HL-60/S4 treated with phorbol 12-myristate 13-acetate at 8.2 ng/mL for 4 days and 3 days (cell line): ENCODE data around the gene PDGFRA.

Experiments used
- in situ Hi-C: fragments of 300-500 bp; cut with MboI; formaldehyde crosslinking; loops from 2 replicates; pipeline ENCODE4 v1.15.0; 2022; ENCODE audit warnings: low sequenced_read_pairs

PDGFRA gene

GRCh38 chr4:54228961-54229501, at the start of gene PDGFRA:
Gene PDGFRA (plus strand): TSS chr4:54229293. CDS start chr4:54258769, 29,476 bp downstream.
- in situ Hi-C loops: loop anchor here (10.0 kb wide), 1 partner anchor 304 kb away; no protein-coding TSS in a partner anchor

DNA sequence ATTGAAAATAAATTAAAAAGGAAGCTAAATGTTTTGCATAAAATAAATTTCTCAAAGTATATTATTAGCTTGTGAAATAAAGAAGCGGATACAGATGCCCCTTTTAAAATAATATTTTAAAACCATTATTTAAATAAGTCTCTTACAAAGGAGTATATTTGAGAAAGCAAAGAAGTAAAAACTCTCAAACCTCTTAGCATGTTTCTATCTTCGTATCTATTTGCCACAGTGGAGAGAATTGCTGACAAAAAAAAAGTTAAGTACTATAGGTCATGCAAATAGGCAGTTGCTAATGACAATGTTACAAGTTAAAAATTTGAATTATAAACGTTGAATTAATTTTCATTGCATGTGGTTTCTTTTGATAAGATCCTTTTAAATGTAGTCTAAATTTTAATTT, 44.5 kb upstream of the PDGFRA start:
- in situ Hi-C loops: no loop called here

DNA sequence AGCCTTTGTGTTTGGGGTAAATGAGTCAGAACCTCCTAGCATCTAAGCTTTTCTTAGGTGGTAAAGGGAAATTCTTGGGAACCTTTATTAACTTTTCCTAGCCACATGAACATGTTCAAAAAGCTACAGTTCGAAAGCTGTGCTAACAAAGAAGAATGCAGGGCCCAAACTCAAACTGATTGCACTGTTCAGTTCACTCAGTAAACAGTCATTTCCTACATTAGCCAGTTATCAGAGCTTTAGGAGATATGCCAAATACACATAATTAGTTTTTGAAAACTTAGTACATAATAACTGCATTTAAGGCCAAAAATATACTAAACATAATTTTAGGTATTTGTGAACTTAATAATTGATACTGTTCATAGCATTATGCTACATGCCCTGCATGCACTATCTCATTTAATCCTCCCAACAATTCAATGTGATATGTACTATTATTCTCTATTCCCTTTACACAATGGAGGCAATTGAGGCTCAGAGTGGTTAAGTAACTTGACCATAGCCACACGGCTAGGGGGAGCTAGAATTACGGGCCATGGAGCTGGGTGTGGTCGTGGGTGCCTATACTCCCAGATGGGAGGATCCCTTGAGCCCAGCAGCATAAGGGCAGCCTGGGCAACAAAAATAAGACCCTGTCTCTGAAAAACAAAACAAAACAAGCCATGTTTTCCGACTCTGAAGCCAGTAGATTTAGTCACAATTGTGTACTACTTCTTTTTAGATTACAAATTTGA, 43.9 kb upstream of the PDGFRA start:
- in situ Hi-C loops: no loop called here

- in situ Hi-C loops: no loop called here
These were observed 43.2 kb upstream of the PDGFRA start for GRCh38 chr4:54185866-54186265.

DNA sequence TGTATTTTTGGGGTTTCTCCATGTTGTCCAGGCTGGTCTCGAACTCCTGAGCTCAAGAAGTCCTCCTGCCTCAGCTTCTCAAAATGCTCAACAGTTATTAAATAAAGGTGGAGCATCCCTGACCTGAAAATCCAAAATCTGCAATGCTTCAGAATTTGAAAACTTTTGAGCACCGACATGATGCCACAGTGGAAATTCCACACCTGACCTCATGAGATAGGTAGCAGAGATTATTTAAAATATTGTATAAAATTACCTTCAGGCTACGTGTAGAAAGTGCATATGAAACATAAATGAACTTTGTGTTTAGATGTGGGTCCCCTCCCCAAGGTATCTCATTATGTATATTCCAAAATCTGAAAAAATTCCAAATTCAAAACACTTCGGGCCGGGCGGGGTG, 42.7 kb upstream of the PDGFRA start:
- in situ Hi-C loops: no loop called here

GRCh38 chr4:54187148-54187547, 41.9 kb upstream of the PDGFRA start:
- in situ Hi-C loops: no loop called here

DNA sequence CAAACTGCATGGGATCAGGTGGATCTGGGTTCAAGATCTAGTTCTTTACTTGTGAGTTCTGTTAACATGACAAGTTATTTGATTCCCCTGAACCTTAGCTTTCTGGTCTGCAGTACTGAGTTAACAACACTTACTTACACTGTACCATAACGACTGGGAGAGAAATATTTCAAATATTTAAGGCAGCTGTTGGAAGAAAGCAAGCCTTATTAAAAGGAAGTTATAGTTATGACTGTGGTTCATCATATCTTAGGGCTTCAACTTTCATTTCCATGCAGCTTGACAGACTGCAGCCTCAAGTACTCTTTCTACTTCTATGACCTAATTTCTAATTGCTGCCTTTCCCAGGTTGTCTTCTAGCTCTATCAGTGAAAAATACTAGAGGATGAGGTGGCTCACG, 40.0 kb upstream of the PDGFRA start:
- in situ Hi-C loops: no loop called here

DNA sequence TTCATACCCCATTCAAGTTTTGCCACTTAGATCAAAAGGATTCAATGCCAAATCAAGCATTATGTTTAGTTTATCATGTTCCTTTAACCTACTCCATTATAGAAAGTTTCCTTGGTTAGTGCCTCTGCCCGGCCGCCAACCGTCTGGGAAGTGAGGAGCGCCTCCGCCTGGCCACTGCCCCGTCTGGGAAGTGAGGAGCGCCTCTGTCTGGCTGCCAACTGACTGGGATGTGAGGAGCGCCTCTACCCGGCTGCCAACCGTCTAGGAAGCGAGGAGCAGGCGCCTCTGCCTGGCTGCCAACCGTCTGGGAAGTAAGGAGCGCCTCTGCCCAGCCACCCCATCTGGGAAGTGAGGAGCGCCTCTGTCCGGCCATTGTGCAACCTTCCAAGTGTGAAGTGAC, 36.3 kb upstream of the PDGFRA start:
- in situ Hi-C loops: no loop called here

DNA sequence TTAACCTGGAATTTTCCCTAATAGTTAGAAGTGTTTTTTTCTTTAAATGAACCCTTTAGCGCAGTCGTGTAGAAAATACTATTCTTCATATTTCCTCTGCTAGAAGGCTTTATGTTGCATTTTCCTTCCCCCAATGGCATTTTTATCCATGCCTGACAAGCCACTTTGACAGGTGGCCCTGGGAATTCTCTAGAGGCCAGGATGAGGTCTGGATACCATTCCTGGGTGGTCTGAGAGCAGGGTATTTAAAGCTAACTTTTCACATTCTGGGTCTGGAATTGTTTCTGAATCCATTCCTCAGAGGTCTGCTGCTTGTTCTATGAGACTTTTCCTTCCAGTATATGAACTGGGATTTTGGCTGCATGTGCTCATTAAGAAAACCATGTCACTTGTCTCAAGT, 31.2 kb upstream of the PDGFRA start:
- in situ Hi-C loops: no loop called here

GRCh38 chr4:54199919-54200318, 29.2 kb upstream of the PDGFRA start:
- in situ Hi-C loops: no loop called here

DNA sequence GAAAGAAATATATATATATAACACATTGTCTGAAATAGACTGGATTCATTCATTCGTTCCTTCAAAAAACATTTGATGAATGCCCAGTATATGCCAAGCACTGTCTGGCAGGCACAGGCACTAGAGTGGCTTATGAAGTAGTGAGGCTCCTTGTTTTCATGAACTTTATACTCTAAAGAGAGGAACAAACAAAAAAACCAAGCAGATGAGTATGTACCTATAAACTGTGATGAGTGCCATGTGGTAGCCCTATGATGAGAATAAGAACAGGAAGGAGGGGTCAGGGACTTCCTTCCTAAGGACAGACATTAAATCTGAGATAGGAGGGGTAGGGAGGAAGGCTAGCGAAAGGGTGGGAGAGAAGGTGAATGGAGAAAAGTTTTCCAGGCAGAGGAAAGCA, 19.5 kb upstream of the PDGFRA start:
- in situ Hi-C loops: no loop called here

DNA sequence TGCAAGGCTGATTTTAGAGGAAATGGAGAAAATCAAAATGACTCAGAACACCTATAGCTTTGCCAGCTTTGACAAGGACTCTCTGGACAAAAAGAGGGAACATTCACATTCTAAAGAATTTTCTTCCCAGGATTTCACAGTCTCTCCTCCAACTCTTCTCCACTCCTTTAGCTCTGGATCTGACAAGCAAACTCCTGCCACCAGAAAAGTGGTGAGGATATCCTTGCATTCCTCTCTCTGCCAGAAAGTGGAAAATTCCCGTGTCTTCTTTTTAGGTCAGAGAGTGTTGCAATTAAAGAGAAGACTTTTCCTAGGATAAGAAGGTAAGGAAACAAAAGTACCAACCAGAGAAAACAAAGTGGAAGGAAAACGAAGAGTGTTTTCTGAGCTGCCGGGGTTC, 16.1 kb upstream of the PDGFRA start:
- in situ Hi-C loops: no loop called here

- in situ Hi-C loops: no loop called here
These were observed 15.3 kb upstream of the PDGFRA start for GRCh38 chr4:54213761-54214160.

DNA sequence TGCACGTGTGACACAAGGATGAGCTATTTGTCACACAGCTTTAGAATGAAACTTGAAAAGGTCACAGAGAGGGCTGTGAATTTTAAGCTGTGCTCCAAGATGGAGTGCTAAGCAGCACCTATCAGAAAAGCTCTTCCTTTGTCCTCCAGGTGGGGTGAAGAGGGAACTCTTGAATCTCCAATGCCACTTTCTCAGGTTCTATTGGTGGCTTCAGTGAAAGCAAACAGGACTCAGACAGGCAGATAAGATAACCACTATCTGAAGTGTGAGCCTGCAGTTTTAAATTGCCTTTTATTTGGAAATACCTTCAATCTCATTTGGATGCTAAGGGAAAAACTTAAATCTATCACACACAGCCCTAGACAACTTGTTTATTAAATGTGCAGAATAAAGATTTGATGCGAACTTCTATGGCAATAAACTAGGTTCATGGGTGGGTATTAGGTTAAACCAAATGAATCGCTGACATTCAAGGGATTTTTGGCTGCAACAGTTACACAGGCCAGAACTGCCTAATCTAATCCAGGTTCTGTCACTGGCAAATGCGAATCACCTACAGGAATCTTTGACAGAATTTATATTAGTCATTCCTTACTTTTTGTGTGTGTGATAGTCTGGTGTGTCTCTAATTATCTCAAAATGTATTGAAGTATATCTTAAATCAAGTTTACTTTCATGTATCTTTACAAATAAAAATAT, 13.6 kb upstream of the PDGFRA start:
- in situ Hi-C loops: no loop called here

DNA sequence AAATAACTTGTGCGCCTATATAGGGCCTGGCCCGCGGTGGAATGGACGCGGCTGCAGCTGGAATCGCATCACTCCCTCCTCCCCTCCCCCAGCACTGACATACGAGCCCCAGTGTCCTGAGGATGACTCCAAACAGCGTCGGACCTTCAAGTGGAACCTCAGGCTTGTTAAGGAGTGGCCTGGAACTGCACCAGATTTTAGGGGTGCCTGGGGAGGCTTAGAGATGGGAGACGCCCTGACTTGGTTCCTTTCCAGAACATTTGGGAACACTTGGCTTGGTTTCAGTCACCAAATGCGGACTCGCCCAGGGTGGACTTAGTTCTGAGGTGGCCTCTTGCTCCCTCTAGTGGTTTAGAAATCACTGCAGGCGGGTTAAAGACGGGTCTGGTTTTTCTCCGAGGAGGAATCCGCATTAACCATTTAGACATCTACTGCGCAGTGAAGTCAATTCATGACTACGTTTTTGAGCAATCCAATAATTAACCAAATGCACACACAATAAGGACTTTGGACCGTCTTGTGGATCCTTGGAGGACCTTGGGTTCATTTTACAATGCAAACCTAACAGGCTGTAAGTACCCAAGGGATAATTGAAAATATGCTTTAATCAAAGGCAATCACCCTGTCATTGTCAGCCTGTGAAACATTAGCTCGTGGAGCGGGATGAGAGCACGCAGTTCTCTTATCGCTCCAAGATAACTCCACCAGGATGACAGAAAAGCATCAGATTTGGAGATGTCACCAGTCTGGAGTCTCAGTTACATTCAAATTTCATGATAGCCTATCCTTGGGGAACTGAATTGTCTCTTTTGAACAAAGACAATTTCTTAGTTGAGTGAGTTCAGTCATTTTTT, 11.2 kb upstream of the PDGFRA start:
- in situ Hi-C loops: no loop called here

- in situ Hi-C loops: no loop called here
These were observed 10.4 kb upstream of the PDGFRA start for GRCh38 chr4:54218736-54219135.

DNA sequence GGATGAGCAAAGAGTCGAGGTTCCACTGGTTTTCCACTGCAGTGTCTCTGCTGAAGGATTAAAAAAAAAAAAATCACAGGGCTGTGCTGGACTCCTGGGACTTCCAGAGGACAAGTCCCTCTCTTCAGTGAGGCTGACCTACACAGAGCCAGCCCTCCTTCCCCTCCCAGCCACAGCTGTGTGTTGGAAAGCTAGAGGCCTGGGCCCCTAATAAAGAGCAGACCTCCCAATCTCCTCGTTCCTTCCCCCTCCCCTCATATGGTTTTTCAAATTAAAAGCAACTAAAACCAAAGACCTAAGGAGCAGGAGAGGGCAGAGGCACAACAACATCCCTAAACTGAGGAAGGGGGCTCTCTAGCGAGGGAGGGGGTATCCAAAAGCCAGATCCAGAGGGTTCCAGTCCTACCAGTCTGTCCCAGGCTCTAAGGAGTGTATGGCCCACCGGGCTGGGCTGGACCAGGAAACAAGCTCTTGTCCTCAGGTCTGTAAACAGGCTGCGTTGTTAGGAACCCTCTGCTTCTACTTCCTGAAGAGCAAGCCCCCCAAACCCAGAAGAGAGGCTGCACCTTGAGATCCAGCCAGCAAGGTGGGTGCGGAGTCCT, 4.0 kb upstream of the PDGFRA start:
- in situ Hi-C loops: loop anchor here (10.0 kb wide), 1 partner anchor 300 kb away; no protein-coding TSS in a partner anchor

DNA sequence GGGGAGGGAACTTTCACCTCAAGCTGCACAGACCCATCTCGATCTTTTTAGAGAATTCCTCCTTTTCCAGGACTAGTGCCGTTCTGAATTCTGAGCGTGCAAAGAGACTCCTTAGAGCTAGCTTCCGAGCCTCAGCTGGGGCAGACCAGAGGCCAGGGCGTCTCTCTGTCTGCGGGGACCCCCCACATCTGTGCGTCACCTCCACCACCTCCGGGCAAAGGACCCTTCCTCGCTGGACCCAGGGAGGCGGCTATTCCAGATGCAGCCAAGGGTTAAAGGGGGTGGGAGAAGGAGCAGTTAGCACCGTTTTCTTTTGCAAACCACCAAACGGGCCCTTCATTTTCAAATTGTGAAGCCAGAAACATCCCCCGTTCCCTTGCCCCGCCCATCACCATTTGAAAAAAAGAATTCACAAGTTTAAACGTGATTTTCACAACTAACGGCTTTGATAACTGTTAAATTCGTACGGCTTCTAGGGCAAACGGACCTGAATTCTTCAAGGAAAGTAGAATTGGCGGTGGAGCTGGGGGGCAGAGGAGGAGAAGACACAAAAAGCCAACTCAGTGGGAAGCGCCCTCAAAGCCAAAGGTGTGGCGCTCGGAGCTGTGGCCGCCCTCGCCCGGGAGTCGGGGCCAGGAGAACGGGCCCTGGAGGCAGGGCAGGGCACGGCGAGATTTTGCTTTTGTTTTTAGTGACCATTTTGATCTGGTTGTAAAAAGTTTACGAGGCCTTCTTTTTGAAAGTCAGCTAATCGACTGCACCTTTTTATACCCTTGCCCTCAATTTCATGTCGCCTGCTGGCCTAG, 3.3 kb upstream of the PDGFRA start:
- in situ Hi-C loops: loop anchor here (10.0 kb wide), 1 partner anchor 301 kb away; no protein-coding TSS in a partner anchor

GRCh38 chr4:54226404-54227255, 2.5 kb upstream of the PDGFRA start:
- in situ Hi-C loops: loop anchor here (10.0 kb wide), 1 partner anchor 302 kb away; no protein-coding TSS in a partner anchor
